Measurements from ENCODE around the gene PTGER2. TPM values are rescaled to one million over a fixed set of nuclear protein-coding genes. Genes with fewer than 3 reads are reported as not detected.

PTGER2 gene
- total RNA-seq, 1 experiment from 2014 or later: 0.57 TPM

DNA sequence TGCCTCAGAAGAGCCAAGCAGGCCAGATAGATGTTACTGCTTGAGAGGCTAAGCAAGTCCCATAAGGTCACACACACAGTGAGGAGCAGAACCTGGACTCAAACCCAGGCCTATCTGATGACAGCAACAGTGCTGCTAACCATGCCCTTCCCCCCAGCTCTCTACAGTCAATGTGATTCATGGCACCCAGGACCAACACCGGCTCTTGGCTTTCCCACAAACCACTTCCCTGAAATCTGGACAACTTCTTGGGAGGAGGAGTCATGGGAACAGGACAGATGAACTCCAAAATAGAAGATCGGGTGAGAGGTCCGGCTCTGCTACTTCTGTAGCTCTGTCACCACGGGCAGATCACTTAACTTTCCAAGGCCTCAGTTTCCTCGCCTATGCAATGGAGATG is 47.3 kb upstream of the PTGER2 start:
- no peaks in the 10 kb centered on the region for H3K9me2 ChIP-seq (ENCODE audit: insufficient read depth)
- H3K36me3 ChIP-seq (ENCODE audit: control insufficient read depth in 1 of 2, insufficient read depth in 2 of 2, low read length in 2 of 2): no peaks in the 10 kb centered on the region
- no peaks in the 10 kb centered on the region for H3K4me1 ChIP-seq (ENCODE audit: control insufficient read depth in 1 of 2, insufficient read depth in 2 of 2, low read length in 2 of 2)
- H3K79me2 ChIP-seq (ENCODE audit: insufficient read depth, low read length): no peaks in the 10 kb centered on the region
- POLR2A ChIA-PET: no interaction called here
- BruUV-seq (replicated peaks): no TSS peak
- no peak for TF ChIP-seq POLR2AphosphoS5 (IDR thresholded peaks at IDR 0.05; ENCODE audit: low read depth, low read length)
- TF ChIP-seq ZFX (IDR thresholded peaks at IDR 0.05): no peak
- no peak for TF ChIP-seq JUND (IDR thresholded peaks at IDR 0.05)
- no peak overlapping the region for H3K27ac ChIP-seq (ENCODE audit: low read depth, low read length)
- intact Hi-C loops (cut with micrococcal nuclease): no loop called here
- no peaks in the 10 kb centered on the region for H3K9me3 ChIP-seq (ENCODE audit: control insufficient read depth in 1 of 2, insufficient read depth in 1 of 2, low read depth in 1 of 2, low read length in 2 of 2)
- no peak overlapping the region for H2AFZ ChIP-seq (ENCODE audit: low read depth, low read length, poor library complexity, severe bottlenecking)
- H3K4me2 ChIP-seq (ENCODE audit: low read length): no peak overlapping the region
- RAD21 ChIA-PET (ENCODE audit: low non-redundant PET in 1 of 2, low total read pairs in 2 of 2, uncharacterized antibody in 2 of 2, unreplicated experiment in 2 of 2): no interaction called here
- ATAC-seq: no peak
- no peaks in the 10 kb centered on the region for H4K20me1 ChIP-seq (ENCODE audit: insufficient read depth)
- no peak for DNase-seq (ENCODE audit: low read depth, low spot score)
- CTCF ChIA-PET: no interaction called here
- H3K27me3 ChIP-seq (ENCODE audit: insufficient read depth, low read length): no peaks in the 10 kb centered on the region
- H3K9ac ChIP-seq (ENCODE audit: low read length): no peak overlapping the region
- H3K4me3 ChIP-seq (replicated peaks in 1 of 2; ENCODE audit: low read depth in 1 of 2, low read length in 2 of 2): no peak overlapping the region

DNA sequence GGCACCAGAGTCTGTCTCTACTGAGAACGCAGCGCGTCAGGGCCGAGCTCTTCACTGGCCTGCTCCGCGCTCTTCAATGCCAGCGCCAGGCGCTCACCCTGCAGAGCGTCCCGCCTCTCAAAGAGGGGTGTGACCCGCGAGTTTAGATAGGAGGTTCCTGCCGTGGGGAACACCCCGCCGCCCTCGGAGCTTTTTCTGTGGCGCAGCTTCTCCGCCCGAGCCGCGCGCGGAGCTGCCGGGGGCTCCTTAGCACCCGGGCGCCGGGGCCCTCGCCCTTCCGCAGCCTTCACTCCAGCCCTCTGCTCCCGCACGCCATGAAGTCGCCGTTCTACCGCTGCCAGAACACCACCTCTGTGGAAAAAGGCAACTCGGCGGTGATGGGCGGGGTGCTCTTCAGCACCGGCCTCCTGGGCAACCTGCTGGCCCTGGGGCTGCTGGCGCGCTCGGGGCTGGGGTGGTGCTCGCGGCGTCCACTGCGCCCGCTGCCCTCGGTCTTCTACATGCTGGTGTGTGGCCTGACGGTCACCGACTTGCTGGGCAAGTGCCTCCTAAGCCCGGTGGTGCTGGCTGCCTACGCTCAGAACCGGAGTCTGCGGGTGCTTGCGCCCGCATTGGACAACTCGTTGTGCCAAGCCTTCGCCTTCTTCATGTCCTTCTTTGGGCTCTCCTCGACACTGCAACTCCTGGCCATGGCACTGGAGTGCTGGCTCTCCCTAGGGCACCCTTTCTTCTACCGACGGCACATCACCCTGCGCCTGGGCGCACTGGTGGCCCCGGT is 46.4 kb upstream of the PTGER2 start, which contains the start of gene PTGDR:
TSS of gene PTGDR (plus strand) at position 198 of the 778 bp plus-strand sequence. CDS start at position 315, 117 bp downstream.
- Histone ChIP-seq H3K36me3 (ENCODE audit: control insufficient read depth in 1 of 2, insufficient read depth in 2 of 2, low read length in 2 of 2) (no peaks in the 10 kb centered on the region), H3K9me2 (ENCODE audit: insufficient read depth) (no peaks in the 10 kb centered on the region), H4K20me1 (ENCODE audit: insufficient read depth) (no peaks in the 10 kb centered on the region)

More for the DNA sequence above, 46.4 kb upstream of the PTGER2 start, which contains the start of gene PTGDR:
- ATAC-seq (no peak), DNase-seq (ENCODE audit: low read depth, low spot score) (no peak)
- ChIA-PET CTCF (no interaction called here), POLR2A (no interaction called here), RAD21 (ENCODE audit: low non-redundant PET in 1 of 2, low total read pairs in 2 of 2, uncharacterized antibody in 2 of 2, unreplicated experiment in 2 of 2) (interaction anchor here in 1 of 2 experiments (0.6 kb wide), 1 partner anchor 28 kb away, joined by 3 read pairs; no protein-coding TSS in a partner anchor)
- Histone ChIP-seq H3K4me2 (ENCODE audit: low read length) (no peak within 1 kb of the TSS), H3K79me2 (ENCODE audit: insufficient read depth, low read length) (no peaks in the 10 kb centered on the region), H3K9me3 (ENCODE audit: control insufficient read depth in 1 of 2, insufficient read depth in 1 of 2, low read depth in 1 of 2, low read length in 2 of 2) (no peaks in the 10 kb centered on the region), H3K4me1 (ENCODE audit: control insufficient read depth in 1 of 2, insufficient read depth in 2 of 2, low read length in 2 of 2) (no peaks in the 10 kb centered on the region), H2AFZ (ENCODE audit: low read depth, low read length, poor library complexity, severe bottlenecking) (no peak within 1 kb of the TSS), H3K4me3 (replicated peaks in 1 of 2; ENCODE audit: low read depth in 1 of 2, low read length in 2 of 2) (no peak within 1 kb of the TSS), H3K27me3 (ENCODE audit: insufficient read depth, low read length) (no peaks in the 10 kb centered on the region), H3K27ac (ENCODE audit: low read depth, low read length) (no peak within 1 kb of the TSS), H3K9ac (ENCODE audit: low read length) (no peak within 1 kb of the TSS)
- TF ChIP-seq YY1 (IDR thresholded peaks at IDR 0.05; ENCODE audit: extremely low read depth, insufficient replicate concordance, low read depth, low read length) (no peak), SRF (IDR thresholded peaks at IDR 0.05; ENCODE audit: low read depth) (no peak), EZH2phosphoT487 (IDR thresholded peaks at IDR 0.05; ENCODE audit: borderline replicate concordance) (no peak), CBX3 (IDR thresholded peaks at IDR 0.05; ENCODE audit: low read depth) (no peak), POLR2AphosphoS5 (IDR thresholded peaks at IDR 0.05; ENCODE audit: low read depth, low read length) (no peak), ZNF274 (IDR thresholded peaks at IDR 0.05; ENCODE audit: low read depth, low read length) (no peak), ZFX (IDR thresholded peaks at IDR 0.05) (no peak), CEBPB (IDR thresholded peaks at IDR 0.05; ENCODE audit: low read depth) (no peak), SIN3A (IDR thresholded peaks at IDR 0.05; ENCODE audit: low read depth) (no peak)
- TF ChIP-seq, protein P1, sequence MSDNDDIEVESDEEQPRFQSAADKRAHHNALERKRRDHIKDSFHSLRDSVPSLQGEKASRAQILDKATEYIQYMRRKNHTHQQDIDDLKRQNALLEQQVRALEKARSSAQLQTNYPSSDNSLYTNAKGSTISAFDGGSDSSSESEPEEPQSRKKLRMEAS (IDR thresholded peaks at IDR 0.05): no peak
- TF ChIP-seq, protein P2, sequence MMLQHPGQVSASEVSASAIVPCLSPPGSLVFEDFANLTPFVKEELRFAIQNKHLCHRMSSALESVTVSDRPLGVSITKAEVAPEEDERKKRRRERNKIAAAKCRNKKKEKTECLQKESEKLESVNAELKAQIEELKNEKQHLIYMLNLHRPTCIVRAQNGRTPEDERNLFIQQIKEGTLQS (IDR thresholded peaks at IDR 0.05): no peak
- TF ChIP-seq, protein P3, sequence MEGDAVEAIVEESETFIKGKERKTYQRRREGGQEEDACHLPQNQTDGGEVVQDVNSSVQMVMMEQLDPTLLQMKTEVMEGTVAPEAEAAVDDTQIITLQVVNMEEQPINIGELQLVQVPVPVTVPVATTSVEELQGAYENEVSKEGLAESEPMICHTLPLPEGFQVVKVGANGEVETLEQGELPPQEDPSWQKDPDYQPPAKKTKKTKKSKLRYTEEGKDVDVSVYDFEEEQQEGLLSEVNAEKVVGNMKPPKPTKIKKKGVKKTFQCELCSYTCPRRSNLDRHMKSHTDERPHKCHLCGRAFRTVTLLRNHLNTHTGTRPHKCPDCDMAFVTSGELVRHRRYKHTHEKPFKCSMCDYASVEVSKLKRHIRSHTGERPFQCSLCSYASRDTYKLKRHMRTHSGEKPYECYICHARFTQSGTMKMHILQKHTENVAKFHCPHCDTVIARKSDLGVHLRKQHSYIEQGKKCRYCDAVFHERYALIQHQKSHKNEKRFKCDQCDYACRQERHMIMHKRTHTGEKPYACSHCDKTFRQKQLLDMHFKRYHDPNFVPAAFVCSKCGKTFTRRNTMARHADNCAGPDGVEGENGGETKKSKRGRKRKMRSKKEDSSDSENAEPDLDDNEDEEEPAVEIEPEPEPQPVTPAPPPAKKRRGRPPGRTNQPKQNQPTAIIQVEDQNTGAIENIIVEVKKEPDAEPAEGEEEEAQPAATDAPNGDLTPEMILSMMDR (IDR thresholded peaks at IDR 0.05 in 2 of 3, conservative IDR thresholded peaks at IDR 0.05 in 1 of 3; ENCODE audit: borderline replicate concordance in 1 of 3, insufficient read depth in 1 of 3, low read depth in 2 of 3, low read length in 2 of 3): no peak
- no TSS peak for BruUV-seq (replicated peaks)
- intact Hi-C loops (cut with micrococcal nuclease): no loop called here
